ENCODE results near the gene C16orf78. TPM values are rescaled to one million over a fixed set of nuclear protein-coding genes. Genes with fewer than 3 reads are reported as not detected.

C16orf78 gene
- total RNA-seq, 4 donors from 2014 or later = not detected

DNA sequence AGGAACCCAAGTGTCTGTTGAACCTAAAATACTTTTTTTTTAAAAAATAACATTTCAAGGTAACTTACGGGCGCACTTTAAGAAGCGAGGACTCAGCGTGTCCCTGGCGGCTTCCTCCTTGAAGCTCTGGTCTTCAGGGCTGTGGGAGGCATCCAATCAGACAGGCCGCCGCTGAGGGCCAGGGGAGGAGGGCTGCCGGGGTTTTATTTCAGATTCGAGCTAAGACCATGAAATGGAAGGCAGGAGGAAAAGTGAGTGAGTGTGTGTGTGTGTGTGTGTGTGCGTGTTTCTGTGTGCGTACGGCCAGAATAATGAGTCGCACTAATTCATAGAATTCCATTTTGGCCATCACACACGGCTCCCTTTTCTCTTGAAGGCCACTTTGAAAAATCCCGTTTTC, 41.1 kb downstream of the C16orf78 start:
- in situ Hi-C loops (cut with MboI; ENCODE audit: low sequenced_read_pairs in 4 of 4) = loop anchor here in 3 of 4 donors (5.0 to 25.0 kb wide), 4 partner anchors 173 to 510 kb away; no protein-coding TSS in a partner anchor
- no peak for ATAC-seq
- no peak overlapping the region for H3K4me3 ChIP-seq

DNA sequence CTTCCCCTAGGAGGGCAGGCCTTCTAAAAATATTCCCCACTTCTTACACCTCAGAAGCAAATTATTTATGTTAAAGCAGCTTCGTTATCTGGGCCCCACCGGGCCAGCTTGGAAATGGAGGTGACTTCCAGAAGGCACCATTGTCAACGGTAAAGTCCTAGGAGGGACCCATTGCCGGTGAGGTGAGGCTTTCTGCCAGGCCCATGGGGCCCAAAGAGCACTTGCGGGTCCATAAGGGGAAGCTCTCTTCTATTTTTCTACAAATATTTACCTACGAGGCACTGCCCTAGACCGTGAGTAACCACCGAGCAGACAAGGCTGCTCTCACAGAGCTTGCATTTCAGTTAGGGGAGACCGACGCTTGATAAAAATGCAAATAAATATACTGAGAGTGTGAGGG, 41.5 kb downstream of the C16orf78 start:
- intact Hi-C loops (cut with DNase I; ENCODE audit: low total_unique reads) = no loop called here

More for the DNA sequence above, 41.1 kb downstream of the C16orf78 start:
- no peak for TF ChIP-seq POLR2A (IDR thresholded peaks at IDR 0.05)
- TF ChIP-seq, protein P1, sequence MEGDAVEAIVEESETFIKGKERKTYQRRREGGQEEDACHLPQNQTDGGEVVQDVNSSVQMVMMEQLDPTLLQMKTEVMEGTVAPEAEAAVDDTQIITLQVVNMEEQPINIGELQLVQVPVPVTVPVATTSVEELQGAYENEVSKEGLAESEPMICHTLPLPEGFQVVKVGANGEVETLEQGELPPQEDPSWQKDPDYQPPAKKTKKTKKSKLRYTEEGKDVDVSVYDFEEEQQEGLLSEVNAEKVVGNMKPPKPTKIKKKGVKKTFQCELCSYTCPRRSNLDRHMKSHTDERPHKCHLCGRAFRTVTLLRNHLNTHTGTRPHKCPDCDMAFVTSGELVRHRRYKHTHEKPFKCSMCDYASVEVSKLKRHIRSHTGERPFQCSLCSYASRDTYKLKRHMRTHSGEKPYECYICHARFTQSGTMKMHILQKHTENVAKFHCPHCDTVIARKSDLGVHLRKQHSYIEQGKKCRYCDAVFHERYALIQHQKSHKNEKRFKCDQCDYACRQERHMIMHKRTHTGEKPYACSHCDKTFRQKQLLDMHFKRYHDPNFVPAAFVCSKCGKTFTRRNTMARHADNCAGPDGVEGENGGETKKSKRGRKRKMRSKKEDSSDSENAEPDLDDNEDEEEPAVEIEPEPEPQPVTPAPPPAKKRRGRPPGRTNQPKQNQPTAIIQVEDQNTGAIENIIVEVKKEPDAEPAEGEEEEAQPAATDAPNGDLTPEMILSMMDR (IDR thresholded peaks at IDR 0.05 in 4 of 5, conservative IDR thresholded peaks at IDR 0.05 in 1 of 5) = no peak
- no peak for DNase-seq
- Histone ChIP-seq H3K36me3 (no peaks in the 10 kb centered on the region), H3K27ac (no peak overlapping the region), H3K9me3 (no peaks in the 10 kb centered on the region), H3K4me1 (no peaks in the 10 kb centered on the region), H3K27me3 (no peaks in the 10 kb centered on the region)
- intact Hi-C loops (cut with DNase I; ENCODE audit: low total_unique reads) = no loop called here

DNA sequence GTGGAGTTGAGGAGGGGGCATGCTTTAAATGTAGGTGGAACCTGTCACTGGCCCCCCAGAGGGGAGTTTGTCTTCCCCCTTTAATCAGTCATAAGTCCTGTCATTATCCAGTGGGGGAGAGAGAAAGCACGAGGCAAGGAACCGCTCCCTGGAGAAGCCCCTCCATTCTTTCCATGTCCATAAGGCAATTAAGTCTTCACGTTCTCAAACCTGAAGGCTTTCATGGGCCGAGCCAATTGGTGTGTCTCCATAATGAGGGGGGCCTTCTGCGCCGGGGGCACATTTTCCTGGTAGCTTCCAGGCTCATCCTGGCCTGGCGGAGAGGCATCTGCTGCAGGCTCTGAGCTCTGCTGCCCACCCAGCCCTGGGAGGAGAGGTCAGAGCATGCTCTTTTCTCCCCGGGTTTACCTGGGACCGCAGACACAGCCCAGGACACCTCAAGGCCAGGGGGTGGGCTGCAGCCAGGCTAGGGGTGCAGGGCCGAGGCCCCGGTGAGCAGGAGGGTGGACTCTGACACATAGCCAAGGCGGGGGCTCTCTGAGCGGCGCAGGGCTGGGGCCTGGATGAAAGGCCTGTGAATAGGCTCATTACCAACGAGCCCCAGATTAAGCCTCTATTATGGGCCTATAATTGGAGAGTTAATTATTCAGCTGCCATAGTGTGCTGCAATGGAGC, 42.5 kb downstream of the C16orf78 start:
- no peak for TF ChIP-seq POLR2A (IDR thresholded peaks at IDR 0.05)
- TF ChIP-seq, protein P1 (IDR thresholded peaks at IDR 0.05 in 4 of 5, conservative IDR thresholded peaks at IDR 0.05 in 1 of 5) = no peak
- DNase-seq = no peak
- no peaks in the 10 kb centered on the region for H3K9me3 ChIP-seq
- intact Hi-C loops (cut with DNase I; ENCODE audit: low total_unique reads) (no loop called here), in situ Hi-C loops (cut with MboI; ENCODE audit: low sequenced_read_pairs in 4 of 4) (loop anchor here in 3 of 4 donors (10.0 to 25.0 kb wide), 3 partner anchors 171 to 509 kb away; no protein-coding TSS in a partner anchor)
- no peaks in the 10 kb centered on the region for H3K36me3 ChIP-seq
- no peak overlapping the region for H3K27ac ChIP-seq
- H3K4me1 ChIP-seq = no peaks in the 10 kb centered on the region
- H3K27me3 ChIP-seq = no peaks in the 10 kb centered on the region
- no peak for ATAC-seq
- H3K4me3 ChIP-seq = no peak overlapping the region

More for the DNA sequence above, 41.5 kb downstream of the C16orf78 start:
- no peaks in the 10 kb centered on the region for H3K4me1 ChIP-seq
- no peak overlapping the region for H3K27ac ChIP-seq
- no peak for ATAC-seq
- H3K27me3 ChIP-seq = no peaks in the 10 kb centered on the region
- DNase-seq = no peak
- no peak overlapping the region for H3K4me3 ChIP-seq
- TF ChIP-seq, protein P1 (IDR thresholded peaks at IDR 0.05 in 4 of 5, conservative IDR thresholded peaks at IDR 0.05 in 1 of 5) = no peak
- TF ChIP-seq POLR2A (IDR thresholded peaks at IDR 0.05) = no peak
- no peaks in the 10 kb centered on the region for H3K36me3 ChIP-seq
- in situ Hi-C loops (cut with MboI; ENCODE audit: low sequenced_read_pairs in 4 of 4) = loop anchor here in 3 of 4 donors (10.0 to 25.0 kb wide), 3 partner anchors 172 to 510 kb away; no protein-coding TSS in a partner anchor
- H3K9me3 ChIP-seq = no peaks in the 10 kb centered on the region

DNA sequence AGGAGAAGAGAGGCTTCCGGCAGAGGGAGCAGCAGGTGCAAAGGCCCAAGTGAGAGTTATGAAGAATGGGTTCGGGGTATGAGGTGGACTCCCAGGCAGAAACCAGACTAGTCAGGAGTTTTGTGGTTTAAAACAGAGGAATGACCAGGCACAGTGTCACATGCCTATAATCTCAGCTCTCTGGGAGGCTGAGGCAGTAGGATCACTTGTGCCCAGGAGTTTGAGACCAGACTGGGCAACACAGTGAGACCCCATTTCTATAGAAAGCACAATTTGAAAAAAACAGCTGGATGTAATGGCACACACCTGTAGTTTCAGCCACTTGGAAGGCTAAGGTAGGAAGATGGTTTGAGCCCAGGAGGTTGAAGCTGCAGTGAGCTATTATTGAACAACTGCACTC, 43.8 kb downstream of the C16orf78 start:
- no peak overlapping the region for H3K27ac ChIP-seq
- TF ChIP-seq POLR2A (IDR thresholded peaks at IDR 0.05) = no peak
- TF ChIP-seq, protein P1 (IDR thresholded peaks at IDR 0.05 in 4 of 5, conservative IDR thresholded peaks at IDR 0.05 in 1 of 5) = no peak
- H3K36me3 ChIP-seq = no peaks in the 10 kb centered on the region
- H3K9me3 ChIP-seq = no peaks in the 10 kb centered on the region
- H3K4me1 ChIP-seq = no peaks in the 10 kb centered on the region
- ATAC-seq (no peak), DNase-seq (no peak)
- in situ Hi-C loops (cut with MboI; ENCODE audit: low sequenced_read_pairs in 4 of 4) = loop anchor here in 3 of 4 donors (10.0 to 25.0 kb wide), 3 partner anchors 170 to 507 kb away; no protein-coding TSS in a partner anchor
- intact Hi-C loops (cut with DNase I; ENCODE audit: low total_unique reads) = no loop called here
- no peak overlapping the region for H3K4me3 ChIP-seq
- no peaks in the 10 kb centered on the region for H3K27me3 ChIP-seq

Measured in gastrocnemius medialis (tissue), 4 donors.